SK-N-SH (cell line): ENCODE measurements around the gene UBE2C. TPM values are rescaled to one million over a fixed set of nuclear protein-coding genes. Genes with fewer than 3 reads are reported as not detected.

ENCODE experiments used
- CTCF ChIA-PET: fragments of 300-600, 350-600 bp; formaldehyde crosslinking; extraction: SDS; loops from one replicate; lab custom pipeline; 2021; lab: Yijun Ruan, JAX
- POLR2A ChIA-PET: fragments of 350-600 bp; sonication (Branson Sonifier 250); formaldehyde crosslinking; extraction: SDS; loops from one replicate; lab custom pipeline; 2020; ENCODE audit warnings: antibody characterized with exemption, inconsistent platforms; lab: Yijun Ruan, JAX
- DNase-seq: peaks from one replicate; pipeline ENCODE4 v3.0.0; 2012
- H2AFZ ChIP-seq: fragments of 200-600 bp; sonication (generic); 2 replicates; pipeline ENCODE4 v1.8.1; 2016; ENCODE audit warnings: antibody characterized with exemption, mild to moderate bottlenecking, low read depth
- H3F3A ChIP-seq: fragments of 200-600 bp; sonication (generic); replicated peaks from 2 replicates; pipeline ENCODE3; 2016; ENCODE audit warnings: antibody characterized with exemption, mild to moderate bottlenecking; ENCODE audit not compliant: insufficient read depth
- H3K27ac ChIP-seq, 2 experiments: fragments of 200-500 bp in 1 of 2; fragments of 200-600 bp in 1 of 2; sonication (Bioruptor generic) in 1 of 2; sonication (generic), shearing (Covaris generic) in 1 of 2; 2 replicates each; pipeline versions ENCODE4 v1.5.1 to v1.6.1; 2014 to 2016; ENCODE audit warnings: low read depth in 2 of 2, inconsistent platforms in 1 of 2, low read length in 1 of 2, mild to moderate bottlenecking in 1 of 2, mixed read lengths in 1 of 2
- H3K27me3 ChIP-seq: fragments of 200-600 bp; sonication (generic), shearing (Covaris generic); 2 replicates; pipeline ENCODE4 v1.6.1; 2016; ENCODE audit warnings: mixed run types; ENCODE audit not compliant: insufficient read depth
- H3K36me3 ChIP-seq, 2 experiments: fragments of 200-500 bp in 1 of 2; fragments of 200-600 bp in 1 of 2; sonication (Bioruptor generic) in 1 of 2; sonication (generic) in 1 of 2; replicated peaks in 1 of 2; 2 replicates each; pipeline versions ENCODE3 to v1.5.1; 2014 to 2016; ENCODE audit warnings: low read length in 1 of 2, mild to moderate bottlenecking in 1 of 2; ENCODE audit not compliant: insufficient read depth in 2 of 2, control insufficient read depth in 1 of 2
- H3K4me1 ChIP-seq, 2 experiments: fragments of 200-500 bp in 1 of 2; fragments of 200-600 bp in 1 of 2; sonication (Bioruptor generic) in 1 of 2; sonication (generic), shearing (Covaris generic) in 1 of 2; 2 replicates each; pipeline versions ENCODE4 v1.5.1 to v1.6.1; 2014 to 2016; ENCODE audit warnings: low read depth in 1 of 2, low read length in 1 of 2, mixed run types in 1 of 2; ENCODE audit not compliant: insufficient read depth in 2 of 2, control insufficient read depth in 1 of 2
- H3K4me2 ChIP-seq: fragments of 200-600 bp; sonication (generic), shearing (Covaris generic); 2 replicates; pipeline ENCODE4 v1.6.1; 2017; ENCODE audit warnings: mixed run types
- H3K4me3 ChIP-seq, 2 experiments: fragments of 200-500 bp in 1 of 2; fragments of 200-600 bp in 1 of 2; sonication (Bioruptor generic) in 1 of 2; sonication (generic), shearing (Covaris generic) in 1 of 2; 2 replicates each; pipeline versions ENCODE4 v1.5.1 to v1.8.1; 2014 to 2016; ENCODE audit warnings: low read depth in 2 of 2, inconsistent platforms in 1 of 2, low read length in 1 of 2, mild to moderate bottlenecking in 1 of 2, mixed read lengths in 1 of 2, moderate library complexity in 1 of 2
- H3K79me2 ChIP-seq: fragments of 200-600 bp; sonication (generic); 2 replicates; pipeline ENCODE4 v1.8.1; 2017; ENCODE audit warnings: mild to moderate bottlenecking; ENCODE audit not compliant: insufficient read depth
- H3K9ac ChIP-seq: fragments of 200-600 bp; sonication (generic); 2 replicates; pipeline ENCODE4 v1.6.1; 2017; ENCODE audit warnings: mixed run types
- H3K9me2 ChIP-seq: fragments of 200-600 bp; sonication (generic); 2 replicates; pipeline ENCODE4 v1.6.1; 2017; ENCODE audit warnings: mixed run types
- H3K9me3 ChIP-seq: fragments of 200-600 bp; sonication (generic); 2 replicates; pipeline ENCODE4 v1.6.1; 2017; ENCODE audit warnings: mixed run types, mild to moderate bottlenecking, moderate library complexity
- H4K20me1 ChIP-seq: fragments of 200-600 bp; sonication (generic); 2 replicates; pipeline ENCODE4 v1.6.1; 2017; ENCODE audit warnings: mild to moderate bottlenecking, mixed run types; ENCODE audit not compliant: insufficient read depth
- EP300 ChIP-seq, 2 experiments: IDR thresholded peaks; 2 replicates each; pipeline versions ENCODE4 v1.4.0 to v1.6.1; 2012; ENCODE audit warnings: borderline replicate concordance in 1 of 2, low read depth in 1 of 2, low read length in 1 of 2
- FOXM1 ChIP-seq: IDR thresholded peaks from 2 replicates; pipeline ENCODE4 v1.4.0; 2012; ENCODE audit warnings: low read depth, mild to moderate bottlenecking
- GABPA ChIP-seq: IDR thresholded peaks from 2 replicates; pipeline ENCODE4 v1.4.0; 2012; ENCODE audit warnings: low read depth, mild to moderate bottlenecking
- JUND ChIP-seq: IDR thresholded peaks from 2 replicates; pipeline ENCODE4 v1.4.0; 2012
- MEF2A ChIP-seq: IDR thresholded peaks from 2 replicates; pipeline ENCODE4 v1.4.0; 2012; ENCODE audit warnings: low read depth, borderline replicate concordance
- MXI1 ChIP-seq: IDR thresholded peaks from 2 replicates; pipeline ENCODE4 v1.6.1; 2012; ENCODE audit warnings: mild to moderate bottlenecking, low read depth, low read length, improper control_type of control experiment
- NFIC ChIP-seq: IDR thresholded peaks from 2 replicates; pipeline ENCODE4 v1.4.0; 2012; ENCODE audit warnings: borderline replicate concordance
- PBX3 ChIP-seq: IDR thresholded peaks from 2 replicates; pipeline ENCODE4; 2012
- POLR2AphosphoS5 ChIP-seq: IDR thresholded peaks from 2 replicates; pipeline ENCODE4 v1.6.1; 2012; ENCODE audit warnings: low read depth, low read length
- RAD21 ChIP-seq: IDR thresholded peaks from 2 replicates; pipeline ENCODE4 v1.6.1; 2012; ENCODE audit warnings: mild to moderate bottlenecking, low read length
- RCOR1 ChIP-seq: fragments of 150-350 bp; IDR thresholded peaks from 2 replicates; pipeline ENCODE4 v1.6.1; 2017; ENCODE audit warnings: antibody characterized with exemption, low read length
- REST ChIP-seq: IDR thresholded peaks from 2 replicates; pipeline ENCODE4 v1.6.1; 2012; ENCODE audit warnings: mild to moderate bottlenecking, low read depth, low read length, moderate library complexity
- RFX5 ChIP-seq: IDR thresholded peaks from 2 replicates; pipeline ENCODE4 v1.6.1; 2012; ENCODE audit warnings: mild to moderate bottlenecking, improper control_type of control experiment, low read length
- RXRA ChIP-seq: IDR thresholded peaks from 2 replicates; pipeline ENCODE4 v1.4.0; 2012; ENCODE audit warnings: low read depth, mild to moderate bottlenecking, borderline replicate concordance
- TCF12 ChIP-seq: IDR thresholded peaks from 2 replicates; pipeline ENCODE4 v1.4.0; 2012
- TEAD4 ChIP-seq: IDR thresholded peaks from 2 replicates; pipeline ENCODE4 v1.4.0; 2012; ENCODE audit warnings: mild to moderate bottlenecking, borderline replicate concordance; ENCODE audit not compliant: insufficient read depth
- USF1 ChIP-seq: IDR thresholded peaks from 2 replicates; pipeline ENCODE4 v1.4.0; 2012; ENCODE audit warnings: low read depth, borderline replicate concordance
- YY1 ChIP-seq: IDR thresholded peaks from 2 replicates; pipeline ENCODE4 v1.4.0; 2012; ENCODE audit warnings: low read depth, mild to moderate bottlenecking
- ZBTB33 ChIP-seq: IDR thresholded peaks from 2 replicates; pipeline ENCODE4 v1.4.0; 2012; ENCODE audit warnings: low read depth, borderline replicate concordance
- WGBS: methylation state at CpG from one replicate; pipeline ENCODE4 v1.1.6; 2017; ENCODE audit warnings: low lambda C conversion rate; 5-methylcytosine and 5-hydroxymethylcytosine counted together
- polyA plus RNA-seq, 3 experiments: library from polyadenylated mRNA; depleted of rRNA; stranded (reverse); fragments of >200 nt; gene quantifications; 2 replicates each; pipeline ENCODE4 v1.2.3, GENCODE V29; 2012

UBE2C gene
- polyA plus RNA-seq, 1 of the 3 experiments (the other 2 are of a cell fraction), result 115 TPM

GRCh38 chr20:45843506-45843905 is 31.1 kb downstream of the UBE2C start:
- Histone ChIP-seq H3K4me3 (no peak overlapping the region), H3K27ac (no peak overlapping the region), H3K79me2 (peaks cover 6% of the 10 kb centered on the region), H3K4me2 (no peak overlapping the region), H3K36me3 (peaks cover 31 to 50% of the 10 kb centered on the region in 2 experiments), H3K27me3 (no peaks in the 10 kb centered on the region), H3K9ac (no peak overlapping the region), H3K9me2 (no peaks in the 10 kb centered on the region), H2AFZ (no peak overlapping the region), H3F3A (no peaks in the 10 kb centered on the region), H4K20me1 (no peaks in the 10 kb centered on the region), H3K9me3 (no peaks in the 10 kb centered on the region), H3K4me1 (no peaks in the 10 kb centered on the region)
- ChIA-PET CTCF (interaction anchor here (1.9 kb wide), 1 partner anchor 13 kb away, joined by 6 read pairs; no protein-coding TSS in a partner anchor), POLR2A (no interaction called here)
- WGBS, result 98% methylated on average over 13 of the region's 14 CpGs
- no peak for TF ChIP-seq TEAD4
- no peak for TF ChIP-seq JUND
- no peak for TF ChIP-seq YY1
- TF ChIP-seq EP300 (IDR thresholded peaks at IDR 0.05; ENCODE audit: borderline replicate concordance in 1 of 2, low read depth in 1 of 2, low read length in 1 of 2), result no peak
- no peak for TF ChIP-seq POLR2AphosphoS5
- no peak for TF ChIP-seq GABPA
- no peak for TF ChIP-seq PBX3
- TF ChIP-seq ZBTB33, result no peak
- no peak for TF ChIP-seq FOXM1
- TF ChIP-seq RCOR1, result no peak
- no peak for TF ChIP-seq USF1
- TF ChIP-seq RFX5, result no peak
- no peak for TF ChIP-seq RAD21
- TF ChIP-seq RXRA, result no peak
- TF ChIP-seq MXI1, result no peak
- TF ChIP-seq REST, result no peak
- no peak for TF ChIP-seq NFIC
- TF ChIP-seq TCF12, result no peak
- no peak for TF ChIP-seq MEF2A
- DNase-seq, result no peak
